Hematopoietic multipotent progenitor cell treated with erythropoietin and hydrocortisone succinate and interleukin-3 and kit ligand, for 6 days (in vitro differentiated cells): ENCODE data around the gene NISCH.

Source experiments
- DNase-seq: peaks from one replicate; pipeline ENCODE4 v3.0.0-alpha.2; 2015

Gene NISCH

GRCh38 chr3:52447512-52448355, 7.7 kb upstream of the NISCH start:
- no peak for DNase-seq

DNA sequence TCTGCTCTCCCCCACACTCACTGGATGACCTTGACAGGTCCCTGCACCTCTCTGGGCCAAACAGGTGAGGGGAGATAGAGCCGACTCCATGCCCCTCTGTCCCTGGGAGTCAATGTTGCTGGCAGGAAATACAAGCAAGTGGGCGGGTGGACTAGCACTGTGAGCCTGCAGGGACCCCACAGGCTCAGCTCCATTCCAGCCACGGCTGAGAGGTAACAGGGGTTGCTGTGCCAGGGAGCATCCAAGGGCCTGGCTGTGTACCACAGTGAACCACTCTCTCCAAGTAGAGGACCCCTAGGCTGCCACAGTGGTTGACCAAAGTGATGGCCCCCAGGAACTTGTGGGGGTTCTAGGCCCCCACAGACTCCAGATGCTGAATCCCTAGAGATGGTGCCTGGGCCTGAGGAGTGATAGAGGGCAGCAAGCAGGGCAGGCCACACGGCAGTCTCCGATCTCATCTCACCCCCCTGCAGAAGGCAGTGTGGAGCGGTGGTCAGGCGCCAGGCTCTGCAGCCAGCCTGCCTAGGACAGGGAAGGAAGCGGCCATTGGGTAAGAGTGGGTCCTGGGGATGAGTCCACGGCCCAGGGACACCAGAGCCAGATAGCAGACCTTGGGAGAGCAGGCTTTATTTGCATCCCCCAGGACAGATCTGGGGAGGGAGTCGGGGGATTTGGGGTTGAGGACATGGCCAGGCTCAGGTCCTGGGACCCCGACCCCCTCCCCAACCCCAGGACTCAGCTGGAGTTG, 4.7 kb upstream of the NISCH start:
- no peak for DNase-seq

DNA sequence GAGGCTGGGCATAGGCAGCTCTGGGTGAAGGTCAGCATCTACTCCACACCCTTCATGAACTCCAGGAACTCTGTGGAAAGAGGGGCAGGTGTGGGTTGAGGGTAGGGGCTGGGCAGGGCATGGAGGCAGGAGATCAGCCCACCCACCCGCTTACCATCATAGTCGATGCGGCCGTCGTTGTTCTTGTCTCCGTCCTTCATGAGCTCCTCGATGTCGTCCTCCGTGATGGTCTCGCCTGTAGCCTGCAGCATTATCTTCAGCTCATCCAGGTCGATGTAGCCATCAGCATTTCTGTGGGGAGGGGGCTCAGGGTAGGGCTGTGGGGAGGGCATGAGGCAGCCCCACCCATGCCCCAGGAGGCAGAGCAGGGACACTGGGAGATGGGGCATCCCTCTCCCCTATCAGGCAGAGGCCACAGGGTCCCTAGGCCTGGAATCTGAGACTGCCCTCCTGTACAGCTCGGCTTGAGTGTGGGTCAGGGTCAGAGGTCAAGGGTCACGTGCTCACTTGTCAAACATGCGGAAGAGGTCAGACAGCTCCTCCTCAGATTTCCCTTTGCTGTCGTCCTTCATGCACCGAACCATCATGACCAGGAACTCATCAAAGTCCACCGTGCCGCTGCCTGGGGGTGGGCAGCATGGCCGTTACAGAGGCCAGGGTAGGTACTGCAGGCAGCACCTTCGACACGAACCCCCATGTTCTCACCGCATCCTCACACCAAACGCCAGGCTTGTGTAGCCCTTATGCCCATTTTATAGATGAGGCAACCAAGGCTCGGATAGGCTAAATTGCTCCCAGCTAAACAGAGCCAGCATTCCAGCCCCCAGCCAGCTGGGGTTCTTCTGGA, 3.9 kb upstream of the NISCH start:
- DNase-seq = no peak

DNA sequence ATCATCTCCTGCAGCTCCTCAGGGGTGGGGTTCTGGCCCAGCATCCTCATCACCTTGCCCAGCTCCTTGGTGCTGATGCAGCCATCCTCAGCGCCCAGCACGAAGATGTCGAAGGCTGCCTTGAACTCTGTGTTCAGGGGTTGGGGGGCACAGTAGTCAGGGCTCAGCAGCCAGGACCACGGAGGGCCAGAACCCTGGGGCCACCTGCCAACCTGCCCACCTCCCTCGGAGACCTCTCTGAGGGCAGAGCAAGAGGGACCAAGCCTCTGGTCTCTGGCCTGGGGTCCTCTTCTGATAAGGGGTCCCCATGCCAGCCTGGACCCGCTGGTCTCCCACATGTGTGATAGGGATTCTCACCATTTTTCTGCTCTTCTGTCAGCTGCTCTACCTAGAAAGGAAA, 3.3 kb upstream of the NISCH start:
- DNase-seq = no peak

DNA sequence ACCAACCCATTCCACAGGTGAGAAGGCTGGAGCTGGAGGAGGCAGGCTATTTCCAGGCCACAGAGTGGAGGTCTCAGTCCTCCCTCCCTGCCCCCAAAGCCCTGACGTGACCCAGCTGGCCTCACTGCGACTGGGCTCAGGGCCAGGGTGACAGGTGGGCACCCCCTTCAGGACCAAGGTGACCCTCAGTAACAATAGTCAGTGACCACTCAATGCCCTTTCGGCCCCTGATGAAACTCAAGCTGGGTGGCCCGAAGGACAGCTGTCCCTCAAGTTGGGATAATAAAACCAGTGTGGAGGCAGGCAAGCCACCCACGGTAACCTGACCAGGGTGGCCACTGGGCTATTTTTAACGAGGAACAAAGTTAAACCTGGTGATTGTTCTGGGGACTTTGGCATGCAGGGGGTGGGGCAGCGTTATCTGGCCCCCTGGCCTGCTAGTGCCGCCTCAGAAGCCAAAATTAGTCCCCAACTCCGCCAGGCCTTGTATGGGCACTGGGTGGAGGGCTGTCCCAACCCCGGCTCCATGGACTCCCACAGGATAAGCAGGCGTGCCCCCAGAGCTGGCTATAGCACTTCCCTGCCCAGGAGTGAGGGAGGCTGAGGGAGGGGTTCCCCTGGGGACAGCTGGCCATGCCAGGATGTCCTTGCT, 2.7 kb upstream of the NISCH start:
- DNase-seq = no peak

GRCh38 chr3:52453496-52454249, 1.7 kb upstream of the NISCH start, which contains the start of gene TNNC1:
Gene TNNC1, minus strand, starts transcription at chr3:52454041. Its CDS starts 26 bp downstream, at chr3:52454015.
- DNase-seq = no peak

DNA sequence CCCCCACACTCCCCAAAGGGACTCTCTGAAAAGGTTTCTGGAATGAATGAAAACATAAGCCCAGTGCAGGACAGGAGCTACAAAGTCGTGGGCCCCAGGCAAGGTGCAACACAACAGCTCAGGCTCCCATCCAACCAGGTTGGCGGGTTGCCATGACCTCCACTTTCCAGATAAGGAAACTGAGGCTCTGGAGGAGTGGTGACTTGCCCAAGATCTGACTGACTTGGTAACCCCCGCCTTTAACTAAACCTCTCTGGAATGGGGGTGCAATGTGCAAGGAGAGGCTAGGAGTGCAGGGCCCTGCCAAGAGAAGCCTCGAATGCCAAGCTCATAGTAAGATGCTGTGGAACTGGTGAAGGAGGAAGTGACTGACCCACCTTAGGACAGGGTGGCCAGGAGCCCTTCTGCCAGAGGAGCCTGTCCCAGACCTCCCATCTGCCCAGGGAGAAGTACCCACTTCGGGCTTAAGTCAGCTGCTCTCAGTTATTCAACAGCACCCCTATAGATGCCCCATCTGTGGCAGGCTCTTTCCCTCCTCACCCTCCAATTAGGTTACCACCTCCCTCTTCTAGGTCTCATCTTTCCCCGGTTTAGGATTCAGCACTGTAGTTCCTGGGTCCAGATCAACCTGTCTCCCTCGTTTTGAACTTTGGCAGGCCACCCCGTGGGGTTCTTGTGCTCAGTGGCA, 1.0 kb upstream of the NISCH start:
- peak; percentile 41 for DNase-seq

- DNase-seq = no peak
Measured at GRCh38 chr3:52454938-52455282, 494 bp upstream of the NISCH start.

DNA sequence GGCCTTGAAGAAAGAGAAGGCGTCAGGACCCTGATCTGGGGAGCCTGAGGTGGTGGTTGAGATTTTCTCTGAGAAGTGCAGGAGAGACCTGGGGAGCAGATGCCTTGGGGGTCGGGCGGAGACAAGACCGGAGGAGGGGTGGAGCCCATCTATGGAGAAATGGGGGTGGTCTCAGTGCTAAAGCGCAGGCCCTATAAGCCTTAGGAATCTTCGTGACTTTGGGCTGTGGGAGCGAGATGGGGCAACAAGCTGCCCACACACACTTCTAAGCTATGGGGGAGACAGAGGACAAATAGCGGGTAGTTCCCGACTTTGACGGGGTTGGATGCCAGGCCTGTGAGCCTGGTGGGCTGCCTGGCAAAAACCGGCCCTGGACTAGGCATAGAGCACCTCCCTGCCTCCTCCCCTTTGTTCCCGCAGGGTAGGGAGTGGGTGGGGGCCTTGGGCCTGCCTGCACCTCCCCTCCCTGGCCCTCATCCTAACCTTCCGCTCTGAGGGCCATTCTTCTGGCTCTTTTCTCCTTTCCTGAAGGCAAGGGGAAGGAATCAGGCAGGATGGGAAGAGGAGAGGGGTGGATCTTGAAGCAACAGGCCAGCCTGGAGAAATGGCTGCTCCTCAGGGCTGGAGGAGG, 880 bp downstream of the NISCH start:
- DNase-seq = no peak

DNA sequence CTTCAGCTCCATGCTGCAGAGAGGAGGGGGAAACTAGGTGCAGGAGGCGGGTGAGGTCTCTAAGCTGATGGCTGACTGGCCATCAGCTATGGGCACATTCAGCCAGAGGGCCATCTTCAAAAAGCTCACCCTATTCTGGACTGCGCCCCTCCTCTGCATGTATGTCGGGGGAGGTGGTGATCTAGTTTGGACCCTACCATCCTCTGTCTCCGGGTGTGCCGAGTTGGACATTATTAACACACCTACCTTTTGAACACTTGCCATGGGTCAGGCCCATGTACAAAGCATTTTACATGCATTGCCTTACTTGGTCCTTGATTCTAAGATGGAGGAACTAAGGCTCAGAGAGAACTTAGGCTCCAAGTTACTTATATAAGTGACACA, 1.4 kb downstream of the NISCH start:
- DNase-seq = no peak

- no peak for DNase-seq
Measured at GRCh38 chr3:52458031-52458760, 2.8 kb downstream of the NISCH start.

GRCh38 chr3:52458770-52459545, 3.6 kb downstream of the NISCH start:
- DNase-seq = no peak

GRCh38 chr3:52461874-52462273, 6.5 kb downstream of the NISCH start:
- no peak for DNase-seq

DNA sequence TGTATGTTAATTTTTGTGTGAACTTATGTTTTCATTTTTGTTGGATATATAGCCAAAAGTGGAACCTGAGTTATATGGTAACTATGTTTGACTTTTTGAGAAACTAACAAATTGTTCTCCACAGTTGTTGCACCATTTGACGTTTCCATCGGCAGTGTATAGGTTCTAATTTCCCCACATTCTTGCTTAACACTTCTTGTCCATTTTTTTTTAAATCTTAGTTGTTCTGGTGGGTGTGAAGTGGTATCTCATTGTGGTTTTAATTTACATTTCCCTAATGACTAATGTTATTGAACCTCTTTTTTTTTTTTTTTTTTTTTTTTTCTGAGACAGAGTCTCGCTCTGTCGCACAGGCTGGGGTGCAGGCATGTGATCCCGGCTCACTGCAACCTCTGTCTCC, 8.0 kb downstream of the NISCH start:
- DNase-seq = peak; percentile 43

GRCh38 chr3:52468336-52468735, 12.9 kb downstream of the NISCH start:
- peak; percentile 45 for DNase-seq

- no peak for DNase-seq
Measured at GRCh38 chr3:52469001-52469400, 13.6 kb downstream of the NISCH start.

GRCh38 chr3:52470920-52471319, 15.5 kb downstream of the NISCH start:
- no peak for DNase-seq

DNA sequence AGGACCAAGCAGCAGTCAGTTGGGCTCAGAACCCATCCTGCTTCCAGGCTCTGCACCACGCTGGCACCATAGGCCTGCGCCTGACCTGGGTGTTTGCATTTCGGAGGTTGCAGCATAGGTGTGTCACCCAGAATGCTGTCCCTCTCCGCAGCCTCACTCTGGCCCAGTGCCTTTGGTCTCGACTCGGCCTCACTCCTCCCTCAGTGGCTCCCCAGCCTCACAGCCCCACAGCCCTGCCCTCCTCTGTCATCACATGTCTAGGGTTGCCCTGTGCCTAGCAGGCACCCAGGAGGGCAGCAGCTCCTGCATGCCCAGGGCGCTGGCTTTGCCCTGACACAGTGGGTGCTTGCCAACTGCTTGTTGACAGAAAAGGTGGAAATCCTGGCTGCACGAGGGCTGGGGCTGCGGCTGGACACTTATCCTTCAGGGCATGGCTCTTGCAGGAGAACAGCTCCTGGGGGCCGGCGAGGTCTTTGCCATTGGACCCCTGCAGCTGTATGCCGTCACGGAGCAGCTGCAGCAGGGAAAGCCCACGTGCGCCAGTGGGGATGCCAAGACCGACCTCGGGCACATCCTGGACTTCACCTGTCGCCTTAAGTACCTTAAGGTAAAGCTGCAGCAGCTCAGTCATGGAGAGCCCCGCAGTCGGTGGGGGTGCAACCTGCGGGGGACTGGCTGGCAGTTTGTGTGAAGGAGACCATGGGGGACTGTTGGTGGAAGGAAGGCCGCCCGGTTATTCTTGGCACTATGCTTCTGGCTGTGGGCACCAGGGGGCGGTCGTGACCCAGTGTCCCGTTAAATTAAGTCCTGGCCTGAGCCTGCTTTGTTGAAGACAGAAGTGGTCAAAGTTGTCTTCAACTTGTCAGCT, 16.2 kb downstream of the NISCH start:
- DNase-seq = peak; percentile 81
